Peyer's patch (tissue), 4 donors: Measurements from ENCODE around the gene RNU1-1. TPM values are rescaled to one million over a fixed set of nuclear protein-coding genes. Genes with fewer than 3 reads are reported as not detected.
"Not testable (repeated sequence)": the region's sequence is repeated elsewhere in the genome, so short reads cannot be mapped to it uniquely, and the experiment has no call there.

Experiments used
- DNase-seq, 3 donors: peaks; one replicate each; pipeline ENCODE4 v3.0.0-alpha.2; 2017 to 2019
- H3K27ac ChIP-seq, 4 donors: fragments of 200-600 bp; sonication (generic); one replicate each; pipeline ENCODE4 v1.5.1; 2016 to 2019
- H3K27me3 ChIP-seq, 2 donors: fragments of 200-600 bp; sonication (generic); one replicate each; pipeline ENCODE4 v1.5.1; 2019
- H3K36me3 ChIP-seq, 3 donors: fragments of 200-600 bp; sonication (generic); one replicate each; pipeline ENCODE4 v1.5.1; 2016 to 2019
- H3K4me1 ChIP-seq, 4 donors: fragments of 200-600 bp; sonication (generic); one replicate each; pipeline ENCODE4 v1.5.1; 2016 to 2019
- H3K4me3 ChIP-seq, 4 donors: fragments of 200-600 bp; sonication (generic); 1 replicate in 3 of 4; 2 replicates in 1 of 4; pipeline ENCODE4 v1.5.1; 2016 to 2019; ENCODE audit warnings: mild to moderate bottlenecking in 1 of 4
- H3K9me3 ChIP-seq, 4 donors: fragments of 200-600 bp; sonication (generic); one replicate each; pipeline ENCODE4 v1.5.1; 2016 to 2019; ENCODE audit warnings: mild to moderate bottlenecking in 1 of 4
- POLR2A ChIP-seq, 2 donors: fragments of 450-650 bp; IDR thresholded peaks; one replicate each; pipeline ENCODE4 v1.5.1; 2017; ENCODE audit warnings: antibody characterized with exemption in 2 of 2, mild to moderate bottlenecking in 2 of 2, moderate library complexity in 2 of 2
- total RNA-seq, 4 donors: library from RNA; depleted of rRNA; stranded (reverse); fragments of >200 nt; gene quantifications; one replicate each; pipeline ENCODE4 v1.1.0, GENCODE V29; 2016
- TF ChIP-seq, protein P1 (sequence below), 6 experiments: fragments of 450-650 bp in 4 of 6; fragments of 200-600 bp in 2 of 6; sonication (generic) in 1 of 6; IDR thresholded peaks; one replicate each; pipeline ENCODE4 v1.5.1; 2017 to 2019; ENCODE audit warnings: antibody characterized with exemption in 6 of 6, mild to moderate bottlenecking in 3 of 6, moderate library complexity in 1 of 6

The RNU1-1 gene
- total RNA-seq, 4 donors from 2014 or later, result under 0.01 TPM

DNA sequence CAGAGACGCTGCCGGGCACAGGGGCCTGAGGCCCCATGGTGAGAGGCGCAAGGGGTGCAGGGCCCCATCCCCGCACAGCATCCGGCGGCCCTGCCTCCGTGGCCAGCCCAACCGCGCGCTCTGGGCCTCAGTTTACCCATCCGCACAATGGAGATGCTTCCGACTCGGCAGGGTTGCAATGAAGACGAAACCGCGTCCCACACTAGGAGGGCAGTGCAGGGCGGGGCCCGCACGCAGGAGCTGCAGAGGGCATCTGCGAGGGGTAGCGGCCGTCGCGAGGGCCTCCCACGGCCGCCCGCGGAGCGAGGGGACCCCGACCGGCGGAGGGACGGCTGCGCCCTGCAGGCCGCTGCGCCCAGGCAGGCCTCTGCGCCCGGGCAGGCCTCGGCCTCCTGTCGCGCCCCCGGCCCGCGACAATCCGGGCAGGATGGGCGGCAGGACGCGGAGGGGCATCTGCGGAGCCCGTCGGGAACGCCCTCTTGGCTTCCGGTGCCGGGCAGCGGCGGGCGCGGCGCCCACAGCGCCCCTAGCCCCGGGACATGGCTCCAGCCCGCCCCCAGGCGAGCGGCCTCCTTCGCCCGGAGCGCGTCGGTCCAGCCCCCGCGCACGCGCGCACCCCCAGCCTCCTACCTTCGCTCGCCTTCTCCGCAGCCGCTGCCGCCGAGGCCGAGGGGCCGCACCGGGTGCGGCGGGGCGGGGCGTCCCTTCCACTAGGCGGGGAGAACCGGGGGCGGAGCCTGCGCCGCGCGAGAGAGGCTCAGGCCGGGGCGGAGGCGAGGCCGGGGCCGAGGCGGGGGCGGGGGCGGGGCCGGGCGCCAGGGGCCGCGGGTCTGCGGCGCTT is 15.3 kb downstream of the RNU1-1 start:
- TF ChIP-seq, protein P1, sequence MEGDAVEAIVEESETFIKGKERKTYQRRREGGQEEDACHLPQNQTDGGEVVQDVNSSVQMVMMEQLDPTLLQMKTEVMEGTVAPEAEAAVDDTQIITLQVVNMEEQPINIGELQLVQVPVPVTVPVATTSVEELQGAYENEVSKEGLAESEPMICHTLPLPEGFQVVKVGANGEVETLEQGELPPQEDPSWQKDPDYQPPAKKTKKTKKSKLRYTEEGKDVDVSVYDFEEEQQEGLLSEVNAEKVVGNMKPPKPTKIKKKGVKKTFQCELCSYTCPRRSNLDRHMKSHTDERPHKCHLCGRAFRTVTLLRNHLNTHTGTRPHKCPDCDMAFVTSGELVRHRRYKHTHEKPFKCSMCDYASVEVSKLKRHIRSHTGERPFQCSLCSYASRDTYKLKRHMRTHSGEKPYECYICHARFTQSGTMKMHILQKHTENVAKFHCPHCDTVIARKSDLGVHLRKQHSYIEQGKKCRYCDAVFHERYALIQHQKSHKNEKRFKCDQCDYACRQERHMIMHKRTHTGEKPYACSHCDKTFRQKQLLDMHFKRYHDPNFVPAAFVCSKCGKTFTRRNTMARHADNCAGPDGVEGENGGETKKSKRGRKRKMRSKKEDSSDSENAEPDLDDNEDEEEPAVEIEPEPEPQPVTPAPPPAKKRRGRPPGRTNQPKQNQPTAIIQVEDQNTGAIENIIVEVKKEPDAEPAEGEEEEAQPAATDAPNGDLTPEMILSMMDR (IDR thresholded peaks at IDR 0.05), result peak in 3 of 6 experiments; percentile 4 to 21 (median 10)
- TF ChIP-seq POLR2A (IDR thresholded peaks at IDR 0.05), result no peak
- Histone ChIP-seq H3K4me3 (peak overlapping the region; percentile 75 to 94 (median 81)), H3K4me1 (peaks cover 0 to 10% (median 5%) of the 10 kb centered on the region in 4 donors), H3K9me3 (no peaks in the 10 kb centered on the region), H3K27me3 (no peaks in the 10 kb centered on the region), H3K27ac (peak overlapping the region; percentile 63 to 87 (median 80)), H3K36me3 (no peaks in the 10 kb centered on the region)
- DNase-seq, result peak; percentile 93 to 97 (median 93)

DNA sequence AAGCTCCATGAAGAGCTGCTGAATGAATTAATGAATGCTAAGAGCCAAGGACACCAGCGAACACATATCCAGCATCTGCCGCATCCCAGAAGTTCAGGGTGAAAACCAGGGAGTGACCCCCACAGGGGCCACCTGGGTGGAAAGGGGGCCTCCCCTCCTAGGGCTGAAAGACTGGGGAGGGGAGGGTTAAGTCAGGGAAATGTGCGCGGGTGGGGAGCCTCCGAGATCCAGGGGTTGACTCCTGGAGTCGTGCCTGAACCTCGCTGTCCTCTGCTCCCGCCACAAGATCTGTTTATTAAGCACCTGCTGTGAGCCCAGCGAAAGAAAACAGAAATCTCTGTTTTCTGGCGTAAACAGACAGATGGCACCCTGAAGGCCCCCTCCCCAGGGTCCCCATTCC is 16.0 kb downstream of the RNU1-1 start:
- DNase-seq, H3K36me3 ChIP-seq, H3K9me3 ChIP-seq, H3K27me3 ChIP-seq: not testable (repeated sequence)
- Histone ChIP-seq H3K27ac (peak overlapping the region in 3 of 4 donors; percentile 77 to 87 (median 82)), H3K4me1 (peaks cover 0 to 10% (median 5%) of the 10 kb centered on the region in 4 donors), H3K4me3 (peak overlapping the region; percentile 75 to 94 (median 81))

DNA sequence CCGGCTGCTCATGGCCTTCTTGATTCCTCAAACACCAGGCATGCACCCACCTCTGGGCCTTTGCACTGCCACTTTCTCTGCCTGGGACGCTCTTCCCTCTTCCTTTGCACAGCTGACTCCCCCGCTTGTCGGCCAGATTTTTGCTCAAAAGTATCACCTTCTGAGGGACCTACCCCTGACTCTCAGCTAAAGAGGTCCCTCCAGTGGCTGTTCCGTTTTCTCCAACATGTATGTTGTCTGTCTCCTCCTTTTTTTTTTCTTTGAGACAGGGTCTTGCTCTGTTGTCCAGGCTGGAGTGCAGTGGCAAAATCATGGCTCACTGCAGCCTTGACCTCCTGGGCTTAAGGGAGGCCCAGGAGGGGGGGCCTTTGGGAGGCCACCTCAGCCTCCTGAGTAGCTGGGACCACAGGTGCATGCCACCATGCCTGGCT is 16.6 kb downstream of the RNU1-1 start:
- H3K36me3 ChIP-seq, H3K27me3 ChIP-seq, DNase-seq, H3K4me3 ChIP-seq, H3K27ac ChIP-seq, H3K9me3 ChIP-seq: not testable (repeated sequence)
- peaks cover 0 to 10% (median 5%) of the 10 kb centered on the region in 4 donors for H3K4me1 ChIP-seq

DNA sequence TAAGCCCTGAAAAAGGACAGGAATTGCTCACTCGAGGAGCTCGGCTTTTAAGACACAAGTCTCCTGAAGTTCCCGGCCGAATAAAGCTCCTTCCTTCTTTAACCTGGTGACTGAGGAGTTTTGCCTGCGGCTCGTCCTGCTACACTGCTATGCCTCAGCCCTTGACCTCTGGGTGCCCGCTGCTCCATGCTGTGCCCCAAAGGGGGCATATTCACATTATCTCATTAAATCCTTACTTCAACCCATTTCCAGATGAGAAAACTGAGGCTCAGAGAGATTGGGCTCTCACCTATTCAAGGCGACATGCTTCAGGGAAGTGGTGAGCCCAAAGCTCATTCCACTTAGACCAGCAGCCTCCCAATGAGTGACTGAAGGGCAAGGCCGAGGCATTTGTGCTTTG is 20.4 kb downstream of the RNU1-1 start:
- not testable (repeated sequence) for H3K27ac ChIP-seq, H3K27me3 ChIP-seq, H3K4me1 ChIP-seq, H3K9me3 ChIP-seq, H3K36me3 ChIP-seq, H3K4me3 ChIP-seq
- peak in 1 of 3 donors; percentile 15 for DNase-seq

DNA sequence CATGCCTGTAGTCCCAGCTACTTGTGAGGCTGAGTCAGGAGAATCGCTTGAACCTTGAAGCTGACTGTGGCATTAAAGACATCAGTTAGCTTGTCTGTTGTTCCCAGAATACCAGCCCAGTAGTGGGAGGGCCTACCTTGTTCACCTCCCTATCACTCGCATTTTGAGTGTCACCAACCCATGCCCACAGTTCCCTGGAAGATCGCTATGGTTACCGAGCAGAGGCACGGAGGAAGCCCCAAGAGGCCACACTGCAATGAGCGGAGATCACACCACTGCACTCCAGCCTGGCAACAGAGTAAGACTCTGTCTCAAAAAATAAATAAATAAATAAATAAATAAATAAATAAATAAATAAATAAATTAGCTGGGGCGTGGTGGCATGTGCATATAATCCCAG is 21.1 kb downstream of the RNU1-1 start:
- H3K4me1 ChIP-seq, H3K27ac ChIP-seq, H3K9me3 ChIP-seq, H3K4me3 ChIP-seq, H3K36me3 ChIP-seq, H3K27me3 ChIP-seq: not testable (repeated sequence)
- DNase-seq, result peak in 1 of 3 donors; percentile 15

DNA sequence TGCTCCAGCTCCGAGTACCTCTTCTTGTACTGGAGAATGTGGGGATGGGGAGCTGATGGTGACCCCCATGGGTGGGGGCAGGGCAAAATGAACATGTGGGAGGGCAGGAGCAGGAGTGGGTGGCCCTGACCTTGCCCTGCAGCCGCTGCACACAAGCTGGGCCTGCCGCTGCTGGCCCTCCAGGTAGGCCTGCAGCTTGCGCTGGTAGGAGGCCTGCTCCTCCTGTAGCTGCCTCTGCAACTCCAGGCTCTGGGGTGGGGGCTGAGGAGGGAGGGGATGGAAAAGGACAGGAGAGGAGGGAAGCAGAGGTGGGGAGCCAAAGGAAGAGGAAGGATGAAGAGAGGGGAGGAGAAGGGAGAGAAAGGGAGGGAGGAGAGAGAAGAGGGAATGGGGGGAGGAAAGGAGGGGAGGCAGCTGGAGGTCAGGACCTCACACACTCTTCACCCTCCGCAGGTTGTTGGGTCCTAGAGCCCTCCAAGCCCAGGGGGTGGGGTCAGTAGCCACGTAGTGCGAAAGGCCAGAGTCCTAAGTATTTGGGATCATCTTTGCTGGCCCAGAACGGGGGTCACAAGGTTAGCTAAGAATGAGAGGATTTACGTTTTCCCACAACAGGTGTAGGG is 22.9 kb downstream of the RNU1-1 start:
- Histone ChIP-seq H3K4me3 (no peak overlapping the region), H3K27ac (no peak overlapping the region), H3K27me3 (no peaks in the 10 kb centered on the region), H3K9me3 (no peaks in the 10 kb centered on the region), H3K36me3 (peaks cover 0 to 7% (median 0%) of the 10 kb centered on the region in 3 donors), H3K4me1 (no peaks in the 10 kb centered on the region)
- TF ChIP-seq, protein P1 (IDR thresholded peaks at IDR 0.05), result no peak
- TF ChIP-seq POLR2A (IDR thresholded peaks at IDR 0.05), result no peak
- DNase-seq, result peak in 1 of 3 donors; percentile 15

DNA sequence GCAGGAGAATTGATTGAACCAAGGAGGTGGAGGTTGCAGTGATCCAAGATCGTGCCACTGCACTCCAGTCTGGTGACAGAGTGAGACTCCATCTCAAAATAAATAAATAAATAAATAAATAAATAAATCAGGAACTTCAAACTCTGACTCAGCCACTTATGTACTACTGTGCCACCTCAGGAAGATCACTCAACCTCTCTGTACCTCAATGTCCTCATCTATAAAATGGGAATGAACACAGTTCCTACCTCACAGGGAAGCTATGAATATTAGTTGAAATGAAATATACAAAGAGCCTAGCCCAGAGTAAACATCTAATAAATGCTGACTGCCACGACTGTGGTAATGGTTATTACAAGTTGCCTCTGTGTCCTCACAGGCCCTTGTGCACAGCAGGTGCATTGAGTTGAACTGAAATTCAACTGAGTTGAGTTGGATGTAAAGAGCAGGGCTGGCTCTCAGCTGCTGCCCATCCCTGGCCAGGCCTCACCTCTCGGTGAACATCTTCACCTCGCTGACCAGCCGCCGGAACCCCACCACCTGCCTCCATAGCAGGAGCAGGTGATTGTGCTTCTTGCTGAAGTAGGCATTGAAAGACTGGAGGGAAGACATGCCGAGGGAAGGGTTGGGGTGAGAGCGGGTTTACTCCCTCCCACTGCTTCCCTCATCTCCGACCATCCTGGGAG is 24.7 kb downstream of the RNU1-1 start:
- not testable (repeated sequence) for H3K27me3 ChIP-seq, DNase-seq, H3K4me3 ChIP-seq, H3K27ac ChIP-seq, H3K9me3 ChIP-seq, H3K4me1 ChIP-seq
- H3K36me3 ChIP-seq, result peaks cover 0 to 22% (median 0%) of the 10 kb centered on the region in 3 donors

DNA sequence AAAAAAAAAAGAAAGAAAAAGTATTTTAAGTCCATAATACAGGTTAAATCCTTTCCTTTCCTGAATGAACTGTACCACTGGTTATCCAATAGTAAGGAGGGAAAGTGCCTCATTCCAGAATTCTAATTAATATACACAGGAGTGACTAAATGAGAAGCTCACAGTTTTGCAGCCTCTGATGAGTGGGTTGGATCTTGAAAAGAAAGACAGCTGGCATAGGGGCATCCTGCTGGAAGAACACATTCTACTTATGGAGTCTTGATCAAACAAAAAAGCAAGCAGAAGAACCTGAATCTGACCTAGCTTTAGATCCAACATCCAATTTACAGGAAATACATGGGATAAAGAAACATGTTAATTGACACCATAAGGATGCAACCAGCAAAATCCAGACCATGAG is 27.1 kb downstream of the RNU1-1 start:
- not testable (repeated sequence) for H3K9me3 ChIP-seq, DNase-seq, H3K4me1 ChIP-seq, H3K27me3 ChIP-seq, H3K4me3 ChIP-seq, H3K27ac ChIP-seq
- peaks cover 0 to 31% (median 0%) of the 10 kb centered on the region in 3 donors for H3K36me3 ChIP-seq

DNA sequence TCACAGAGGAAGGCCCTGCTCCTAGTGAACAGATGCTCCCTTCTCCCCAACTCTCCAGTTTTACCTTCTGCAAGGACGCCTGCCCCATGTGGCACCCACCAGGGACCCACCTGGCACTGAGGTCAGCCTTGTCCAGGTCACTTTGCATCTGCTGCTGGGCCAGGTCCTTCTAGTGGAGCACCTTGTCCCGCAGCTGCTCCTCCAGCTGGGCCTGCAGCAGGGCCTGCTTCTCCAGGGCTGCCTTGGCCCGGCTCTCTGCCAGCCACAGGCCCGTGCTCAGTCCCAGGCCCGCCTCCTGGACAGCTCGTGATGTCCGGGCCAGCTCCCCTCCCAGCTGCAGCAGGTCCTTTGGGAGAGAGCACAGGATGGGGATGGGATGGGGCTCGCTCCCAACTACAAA is 27.8 kb downstream of the RNU1-1 start:
- not testable (repeated sequence) for H3K27me3 ChIP-seq, H3K4me3 ChIP-seq, H3K9me3 ChIP-seq, DNase-seq, H3K4me1 ChIP-seq, H3K27ac ChIP-seq
- peaks cover 0 to 31% (median 0%) of the 10 kb centered on the region in 3 donors for H3K36me3 ChIP-seq
